ENCODE results near the gene ZDHHC4.

Gene ZDHHC4

GRCh38 chr7:6577369-6578113, at the start of gene ZDHHC4:
ZDHHC4 (plus strand) TSS chr7:6577454; CDS start chr7:6580562, 3,108 bp downstream.
- peak; percentile 82 for DNase-seq (ENCODE audit: low spot score)

- no peak for DNase-seq (ENCODE audit: low spot score)
Observed at GRCh38 chr7:6528401-6529130, 48.7 kb upstream of the ZDHHC4 start.

- no peak for DNase-seq (ENCODE audit: low spot score)
Observed at GRCh38 chr7:6529643-6530042, 47.6 kb upstream of the ZDHHC4 start.

- no peak for DNase-seq (ENCODE audit: low spot score)
Observed at GRCh38 chr7:6530626-6531491, 46.4 kb upstream of the ZDHHC4 start.

GRCh38 chr7:6531492-6532279, 45.6 kb upstream of the ZDHHC4 start:
- DNase-seq (ENCODE audit: low spot score) = no peak

- no peak for DNase-seq (ENCODE audit: low spot score)
Observed at GRCh38 chr7:6532516-6532915, 44.7 kb upstream of the ZDHHC4 start.

GRCh38 chr7:6533893-6534495, 43.3 kb upstream of the ZDHHC4 start:
- no peak for DNase-seq (ENCODE audit: low spot score)

GRCh38 chr7:6536262-6537260, 40.7 kb upstream of the ZDHHC4 start:
- DNase-seq (ENCODE audit: low spot score) = no peak

GRCh38 chr7:6542368-6542767, 34.9 kb upstream of the ZDHHC4 start:
- DNase-seq (ENCODE audit: low spot score) = no peak

- no peak for DNase-seq (ENCODE audit: low spot score)
Observed at GRCh38 chr7:6545398-6546126, 31.7 kb upstream of the ZDHHC4 start.

GRCh38 chr7:6546498-6547251, 30.6 kb upstream of the ZDHHC4 start:
- no peak for DNase-seq (ENCODE audit: low spot score)

- DNase-seq (ENCODE audit: low spot score) = no peak
Observed at GRCh38 chr7:6547400-6547799, 29.9 kb upstream of the ZDHHC4 start.

- DNase-seq (ENCODE audit: low spot score) = no peak
Observed at GRCh38 chr7:6551016-6551511, 26.2 kb upstream of the ZDHHC4 start, which contains the start of gene GRID2IP. GRID2IP (minus strand) TSS chr7:6551461; CDS start chr7:6551436, 25 bp downstream.

- no peak for DNase-seq (ENCODE audit: low spot score)
Observed at GRCh38 chr7:6553448-6554044, 23.7 kb upstream of the ZDHHC4 start.

- DNase-seq (ENCODE audit: low spot score) = no peak
Observed at GRCh38 chr7:6554848-6555247, 22.4 kb upstream of the ZDHHC4 start.

- DNase-seq (ENCODE audit: low spot score) = no peak
Observed at GRCh38 chr7:6556196-6556595, 21.1 kb upstream of the ZDHHC4 start.

GRCh38 chr7:6558837-6559236, 18.4 kb upstream of the ZDHHC4 start:
- DNase-seq (ENCODE audit: low spot score) = no peak

GRCh38 chr7:6559896-6560295, 17.4 kb upstream of the ZDHHC4 start:
- no peak for DNase-seq (ENCODE audit: low spot score)
